Lung microvascular endothelial cell (primary cell): Measurements from ENCODE around the gene CYP21A2. TPM values are rescaled to one million over a fixed set of nuclear protein-coding genes. Genes with fewer than 3 reads are reported as not detected.
"Not testable (repeated sequence)": the region's sequence is repeated elsewhere in the genome, so short reads cannot be mapped to it uniquely, and the experiment has no call there.

Experiments
- DNase-seq, 2 donors: peaks; one replicate each; pipeline versions ENCODE4 v3.0.0 to v3.0.0-alpha.2; 2010; ENCODE audit warnings: low read depth in 2 of 2
- total RNA-seq: library from RNA; depleted of rRNA; stranded (reverse); fragments of >200 nt; gene quantifications from 2 replicates; pipeline ENCODE4 v1.2.1, GENCODE V29; 2014

CYP21A2 gene
- total RNA-seq = not detected in 2 replicates

DNA sequence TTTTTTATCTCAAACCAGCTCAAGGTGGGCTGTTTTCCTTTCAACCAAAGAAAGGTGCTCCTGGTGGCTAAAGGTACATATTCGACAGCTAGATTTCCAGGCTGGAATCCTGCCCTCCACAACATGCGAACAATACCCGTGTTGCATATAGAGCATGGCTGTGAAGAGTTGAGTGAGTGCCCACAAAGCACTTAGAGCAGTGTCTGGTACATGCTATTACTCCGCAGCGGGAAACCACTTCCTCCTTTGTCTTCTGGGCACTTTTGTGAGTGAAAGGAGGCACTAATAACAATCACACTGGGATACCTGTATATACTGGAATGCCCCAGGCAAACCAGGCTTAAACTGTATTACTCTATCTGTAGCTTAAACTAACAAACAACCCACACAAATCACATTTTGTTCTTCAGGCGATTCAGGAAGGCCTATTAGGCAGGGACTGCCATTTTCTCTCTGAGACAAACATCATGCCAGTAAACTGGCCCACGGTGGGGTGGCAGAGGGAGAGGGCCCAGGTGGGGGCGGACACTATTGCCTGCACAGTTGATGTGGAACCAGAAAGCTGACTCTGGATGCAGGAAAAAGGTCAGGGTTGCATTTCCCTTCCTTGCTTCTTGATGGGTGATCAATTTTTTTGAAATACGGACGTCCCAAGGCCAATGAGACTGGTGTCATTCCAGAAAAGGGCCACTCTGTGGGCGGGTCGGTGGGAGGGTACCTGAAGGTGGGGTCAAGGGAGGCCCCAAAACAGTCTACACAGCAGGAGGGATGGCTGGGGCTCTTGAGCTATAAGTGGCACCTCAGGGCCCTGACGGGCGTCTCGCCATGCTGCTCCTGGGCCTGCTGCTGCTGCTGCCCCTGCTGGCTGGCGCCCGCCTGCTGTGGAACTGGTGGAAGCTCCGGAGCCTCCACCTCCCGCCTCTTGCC is at the start of gene CYP21A2:
Gene CYP21A2, plus strand, starts transcription at position 818 of the 927 bp plus-strand sequence. Its CDS starts 8 bp downstream, at position 826.
- not testable (repeated sequence) for DNase-seq

DNA sequence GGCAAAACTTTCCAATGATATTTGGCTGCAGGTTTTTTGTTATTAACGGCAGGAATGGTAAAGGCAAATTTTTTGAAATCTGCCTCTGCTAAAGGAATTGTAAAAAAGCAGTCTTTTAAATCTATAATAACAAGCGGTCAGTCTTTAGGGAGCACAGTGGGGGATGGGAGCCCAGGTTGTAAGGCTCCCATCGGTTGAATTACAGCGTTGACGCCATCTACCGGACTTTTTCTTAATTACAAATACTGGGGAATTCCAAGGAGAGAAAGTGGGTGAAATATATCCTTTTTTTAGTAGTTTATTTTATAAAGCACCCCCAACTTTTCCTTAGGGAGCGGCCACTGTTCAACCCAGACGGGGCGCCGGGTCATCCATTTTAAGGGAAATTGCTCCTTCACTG is 48.9 kb upstream of the CYP21A2 start:
- not testable (repeated sequence) for DNase-seq

DNA sequence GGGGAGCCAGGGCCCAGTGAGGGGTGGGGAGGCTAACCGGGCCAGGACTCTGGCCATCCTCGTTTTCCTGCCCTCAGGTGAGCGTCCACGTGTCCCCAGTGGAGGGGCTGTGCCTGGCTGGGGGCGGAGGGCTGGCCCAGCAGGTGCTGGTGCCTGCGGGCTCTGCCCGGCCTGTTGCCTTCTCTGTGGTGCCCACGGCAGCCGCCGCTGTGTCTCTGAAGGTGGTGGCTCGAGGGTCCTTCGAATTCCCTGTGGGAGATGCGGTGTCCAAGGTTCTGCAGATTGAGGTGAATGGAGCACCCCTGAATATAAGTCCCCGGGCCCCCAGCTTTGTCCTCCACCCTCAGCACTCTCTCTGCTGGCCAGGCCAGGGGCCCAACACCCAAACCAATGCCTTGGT is 43.8 kb upstream of the CYP21A2 start:
- DNase-seq = not testable (repeated sequence)

DNA sequence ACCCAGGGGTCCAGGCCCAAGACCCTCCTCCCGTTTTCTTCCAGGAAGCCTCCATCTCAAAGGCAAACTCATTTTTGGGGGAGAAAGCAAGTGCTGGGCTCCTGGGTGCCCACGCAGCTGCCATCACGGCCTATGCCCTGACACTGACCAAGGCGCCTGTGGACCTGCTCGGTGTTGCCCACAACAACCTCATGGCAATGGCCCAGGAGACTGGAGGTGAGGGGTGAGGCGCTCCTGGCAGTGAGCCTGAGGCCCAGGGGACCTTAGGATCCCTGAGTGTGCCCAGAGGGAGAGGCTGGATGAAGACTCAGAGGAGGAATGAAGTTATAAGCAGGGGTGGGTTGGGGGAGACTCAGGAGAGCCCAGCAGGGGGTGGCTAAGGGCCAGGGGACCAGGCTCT is 41.8 kb upstream of the CYP21A2 start:
- DNase-seq = not testable (repeated sequence)

DNA sequence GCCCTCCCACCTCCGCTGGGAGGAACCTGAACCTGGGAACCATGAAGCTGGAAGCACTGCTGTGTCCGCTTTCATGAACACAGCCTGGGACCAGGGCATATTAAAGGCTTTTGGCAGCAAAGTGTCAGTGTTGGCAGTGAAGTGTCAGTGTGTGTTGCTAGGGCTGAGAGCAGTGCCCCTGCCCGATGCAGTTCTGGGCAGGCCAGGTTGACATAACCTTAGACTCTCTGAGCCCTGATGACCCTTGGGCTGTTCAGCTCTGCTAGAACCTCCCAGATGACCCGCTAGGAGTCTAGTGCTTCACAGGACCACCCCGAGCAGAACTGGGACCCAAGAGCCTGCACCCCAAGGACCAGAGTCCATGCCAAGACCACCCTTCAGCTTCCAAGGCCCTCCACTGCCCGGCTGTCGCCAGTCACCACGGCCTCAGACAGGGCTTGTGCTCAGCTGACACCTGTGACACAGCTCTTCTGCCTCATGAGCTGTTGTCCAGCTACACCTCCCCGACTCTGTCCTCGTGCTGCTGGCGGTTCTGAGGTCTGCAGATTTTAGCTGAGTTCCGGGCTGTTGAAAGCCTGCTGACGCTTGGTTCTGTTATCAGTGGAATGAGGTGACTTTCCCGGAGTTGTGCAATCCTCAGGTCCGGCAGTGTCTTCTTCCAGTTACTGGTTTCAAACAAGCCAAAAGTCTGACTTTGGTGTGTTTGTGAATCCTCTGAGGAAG is 35.5 kb upstream of the CYP21A2 start:
- DNase-seq = not testable (repeated sequence)

DNA sequence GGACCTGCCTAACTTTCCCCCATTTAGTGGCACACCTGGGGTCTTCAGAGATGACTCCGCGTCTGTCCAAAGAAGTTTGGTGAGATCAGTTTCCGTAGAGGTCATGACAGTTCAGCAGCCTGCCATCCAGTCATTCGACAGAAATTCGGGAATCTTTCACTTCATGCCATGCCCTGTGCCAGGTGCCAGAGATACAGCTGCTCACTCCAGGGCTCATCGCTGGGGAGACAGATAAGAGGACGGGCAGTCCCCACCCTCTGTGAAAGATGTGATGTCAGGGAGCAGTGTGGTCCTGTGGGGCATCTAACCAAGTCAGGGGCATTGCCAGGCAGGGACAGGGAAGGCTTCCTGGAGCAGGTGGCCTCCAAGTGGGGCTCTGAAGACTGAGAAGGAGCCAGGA is 34.9 kb upstream of the CYP21A2 start:
- not testable (repeated sequence) for DNase-seq

DNA sequence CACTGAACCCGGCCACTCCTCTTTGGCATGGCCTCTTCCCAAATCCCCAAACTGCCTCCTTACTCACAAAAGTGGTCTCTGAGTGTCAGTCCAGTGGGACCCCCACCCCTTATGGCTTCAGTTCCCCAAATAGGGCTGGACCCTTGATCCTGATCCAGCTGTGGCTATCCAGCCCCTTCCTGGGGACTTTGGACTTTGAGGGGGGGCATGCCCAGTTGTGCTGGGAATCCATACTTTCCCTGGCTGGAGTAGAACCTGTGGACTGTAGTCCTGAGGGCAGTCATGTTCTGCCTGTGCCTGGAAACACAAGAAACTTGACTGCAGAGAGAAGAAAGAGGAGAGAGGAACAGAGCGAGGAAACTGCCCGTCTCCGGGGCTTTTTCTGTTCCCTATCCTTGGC is 33.8 kb upstream of the CYP21A2 start:
- not testable (repeated sequence) for DNase-seq

DNA sequence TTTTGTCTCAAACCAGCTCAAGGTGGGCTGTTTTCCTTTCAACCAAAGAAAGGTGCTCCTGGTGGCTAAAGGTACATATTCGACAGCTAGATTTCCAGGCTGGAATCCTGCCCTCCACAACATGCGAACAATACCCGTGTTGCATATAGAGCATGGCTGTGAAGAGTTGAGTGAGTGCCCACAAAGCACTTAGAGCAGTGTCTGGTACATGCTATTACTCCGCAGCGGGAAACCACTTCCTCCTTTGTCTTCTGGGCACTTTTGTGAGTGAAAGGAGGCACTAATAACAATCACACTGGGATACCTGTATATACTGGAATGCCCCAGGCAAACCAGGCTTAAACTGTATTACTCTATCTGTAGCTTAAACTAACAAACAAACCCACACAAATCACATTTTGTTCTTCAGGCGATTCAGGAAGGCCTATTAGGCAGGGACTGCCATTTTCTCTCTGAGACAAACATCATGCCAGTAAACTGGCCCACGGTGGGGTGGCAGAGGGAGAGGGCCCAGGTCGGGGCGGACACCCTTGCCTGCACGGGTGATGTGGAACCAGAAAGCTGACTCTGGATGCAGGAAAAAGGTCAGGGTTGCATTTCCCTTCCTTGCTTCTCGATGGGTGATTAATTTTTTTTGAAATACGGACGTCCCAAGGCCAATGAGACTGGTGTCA is 33.2 kb upstream of the CYP21A2 start:
- not testable (repeated sequence) for DNase-seq

DNA sequence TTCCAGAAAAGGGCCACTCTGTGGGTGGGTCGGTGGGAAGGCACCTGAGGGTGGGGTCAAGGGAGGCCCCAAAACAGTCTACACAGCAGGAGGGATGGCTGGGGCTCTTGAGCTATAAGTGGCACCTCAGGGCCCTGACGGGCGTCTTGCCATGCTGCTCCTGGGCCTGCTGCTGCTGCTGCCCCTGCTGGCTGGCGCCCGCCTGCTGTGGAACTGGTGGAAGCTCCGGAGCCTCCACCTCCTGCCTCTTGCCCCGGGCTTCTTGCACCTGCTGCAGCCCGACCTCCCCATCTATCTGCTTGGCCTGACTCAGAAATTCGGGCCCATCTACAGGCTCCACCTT is 32.7 kb upstream of the CYP21A2 start:
- peak in 1 of 2 donors; percentile 0 for DNase-seq

DNA sequence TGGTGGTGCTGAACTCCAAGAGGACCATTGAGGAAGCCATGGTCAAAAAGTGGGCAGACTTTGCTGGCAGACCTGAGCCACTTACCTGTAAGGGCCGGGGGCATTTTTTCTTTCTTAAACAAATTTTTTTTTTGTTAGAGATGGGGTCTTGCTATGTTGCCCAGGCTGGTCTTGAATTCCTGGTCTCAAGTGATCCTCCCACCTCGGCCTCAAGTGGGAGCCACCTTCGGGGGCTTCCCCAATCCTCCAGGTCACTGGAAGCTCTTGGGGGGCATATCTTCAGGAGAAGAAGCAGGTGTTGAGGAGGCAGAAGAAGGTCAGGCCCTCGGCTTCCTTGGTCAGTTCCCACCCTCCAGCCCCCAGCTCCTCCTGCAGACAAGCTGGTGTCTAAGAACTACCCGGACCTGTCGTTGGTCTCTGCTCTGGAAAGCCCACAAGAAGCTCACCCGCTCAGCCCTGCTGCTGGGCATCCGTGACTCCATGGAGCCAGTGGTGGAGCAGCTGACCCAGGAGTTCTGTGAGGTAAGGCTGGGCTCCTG is 32.2 kb upstream of the CYP21A2 start:
- DNase-seq = peak in 1 of 2 donors; percentile 0

DNA sequence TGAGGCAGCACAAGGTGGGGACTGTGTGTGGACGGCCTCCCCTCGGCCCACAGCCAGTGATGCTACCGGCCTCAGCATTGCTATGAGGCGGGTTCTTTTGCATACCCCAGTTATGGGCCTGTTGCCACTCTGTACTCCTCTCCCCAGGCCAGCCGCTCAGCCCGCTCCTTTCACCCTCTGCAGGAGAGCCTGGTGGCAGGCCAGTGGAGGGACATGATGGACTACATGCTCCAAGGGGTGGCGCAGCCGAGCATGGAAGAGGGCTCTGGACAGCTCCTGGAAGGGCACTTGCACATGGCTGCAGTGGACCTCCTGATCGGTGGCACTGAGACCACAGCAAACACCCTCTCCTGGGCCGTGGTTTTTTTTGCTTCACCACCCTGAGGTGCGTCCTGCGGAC is 31.1 kb upstream of the CYP21A2 start:
- DNase-seq = not testable (repeated sequence)

DNA sequence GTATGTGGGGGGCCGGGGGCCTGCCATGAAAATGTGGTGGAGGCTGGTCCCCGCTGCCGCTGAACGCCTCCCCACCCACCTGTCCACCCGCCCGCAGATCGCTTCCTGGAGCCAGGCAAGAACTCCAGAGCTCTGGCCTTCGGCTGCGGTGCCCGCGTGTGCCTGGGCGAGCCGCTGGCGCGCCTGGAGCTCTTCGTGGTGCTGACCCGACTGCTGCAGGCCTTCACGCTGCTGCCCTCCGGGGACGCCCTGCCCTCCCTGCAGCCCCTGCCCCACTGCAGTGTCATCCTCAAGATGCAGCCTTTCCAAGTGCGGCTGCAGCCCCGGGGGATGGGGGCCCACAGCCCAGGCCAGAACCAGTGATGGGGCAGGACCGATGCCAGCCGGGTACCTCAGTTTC is 30.2 kb upstream of the CYP21A2 start:
- not testable (repeated sequence) for DNase-seq

DNA sequence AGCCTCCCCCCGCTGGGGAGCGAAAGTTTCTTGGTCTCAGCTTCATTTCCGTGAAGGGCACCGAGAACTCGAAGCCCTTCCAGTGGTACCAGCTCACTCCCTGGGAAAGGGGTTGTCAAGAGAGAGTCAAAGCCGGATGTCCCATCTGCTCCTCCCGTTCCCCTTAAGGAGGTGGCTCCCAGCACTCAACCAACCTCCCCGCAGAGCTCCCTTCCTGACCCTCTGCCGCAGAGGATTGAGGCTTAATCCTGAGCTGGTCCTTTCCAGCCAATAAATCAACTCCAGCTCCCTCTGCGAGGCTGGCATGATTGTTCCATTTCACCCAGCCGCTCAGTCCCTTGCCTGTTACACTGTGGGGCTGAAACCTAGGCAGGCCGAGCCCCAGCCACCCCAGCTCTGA is 29.6 kb upstream of the CYP21A2 start:
- peak in 1 of 2 donors; percentile 0 for DNase-seq

DNA sequence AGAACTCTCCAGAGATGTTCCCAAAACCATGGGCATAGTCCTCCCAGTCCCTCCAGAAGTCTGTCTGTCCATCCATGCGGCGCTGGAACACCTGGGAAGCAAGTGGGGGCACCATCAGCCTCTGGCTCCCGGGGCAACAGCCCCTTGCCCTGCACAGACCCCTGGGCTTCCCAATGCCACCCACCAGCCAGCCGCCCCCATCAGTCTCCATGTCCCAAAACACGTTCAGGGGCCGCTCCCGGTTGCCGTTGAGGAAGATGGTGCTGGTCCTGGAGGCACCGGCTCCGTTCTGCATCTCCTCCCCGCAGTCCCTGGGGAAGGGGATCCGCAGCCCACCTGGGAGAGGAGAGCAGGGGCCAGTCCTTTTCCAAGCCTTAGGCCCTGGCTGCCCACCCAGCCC is 28.7 kb upstream of the CYP21A2 start:
- not testable (repeated sequence) for DNase-seq

DNA sequence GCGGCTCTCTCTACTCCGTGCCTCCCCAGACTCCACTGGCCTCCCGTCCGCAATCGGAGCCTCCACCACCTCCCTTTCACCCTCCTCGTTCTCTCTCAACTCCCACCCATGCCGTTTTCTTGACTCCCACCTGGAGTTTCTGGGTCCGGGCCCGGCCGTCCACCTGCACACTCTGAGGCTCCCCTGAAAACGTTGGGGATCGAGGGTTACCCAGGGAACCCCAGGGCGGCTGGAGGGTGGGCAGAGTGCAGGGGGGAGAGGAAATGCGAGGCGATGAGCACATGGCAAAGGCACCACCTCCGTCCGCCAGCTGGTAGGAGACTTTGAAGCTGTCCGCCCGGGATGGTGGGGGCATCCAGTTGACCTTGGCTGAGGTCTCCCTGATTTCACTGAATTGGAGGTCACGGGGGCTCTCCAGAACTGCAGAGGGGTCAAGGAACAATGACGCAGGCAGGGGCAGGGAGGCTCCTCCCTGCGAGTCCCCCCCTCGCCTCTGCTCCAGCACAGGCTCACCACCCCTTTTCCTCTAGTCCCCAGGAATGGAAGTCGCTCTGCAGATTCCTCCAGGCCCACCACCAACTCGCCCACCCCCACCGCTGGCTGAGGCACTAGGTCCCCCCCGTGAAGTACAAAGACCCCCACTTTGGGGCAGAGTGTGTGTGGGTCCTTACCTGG is 27.2 kb upstream of the CYP21A2 start:
- DNase-seq = not testable (repeated sequence)

DNA sequence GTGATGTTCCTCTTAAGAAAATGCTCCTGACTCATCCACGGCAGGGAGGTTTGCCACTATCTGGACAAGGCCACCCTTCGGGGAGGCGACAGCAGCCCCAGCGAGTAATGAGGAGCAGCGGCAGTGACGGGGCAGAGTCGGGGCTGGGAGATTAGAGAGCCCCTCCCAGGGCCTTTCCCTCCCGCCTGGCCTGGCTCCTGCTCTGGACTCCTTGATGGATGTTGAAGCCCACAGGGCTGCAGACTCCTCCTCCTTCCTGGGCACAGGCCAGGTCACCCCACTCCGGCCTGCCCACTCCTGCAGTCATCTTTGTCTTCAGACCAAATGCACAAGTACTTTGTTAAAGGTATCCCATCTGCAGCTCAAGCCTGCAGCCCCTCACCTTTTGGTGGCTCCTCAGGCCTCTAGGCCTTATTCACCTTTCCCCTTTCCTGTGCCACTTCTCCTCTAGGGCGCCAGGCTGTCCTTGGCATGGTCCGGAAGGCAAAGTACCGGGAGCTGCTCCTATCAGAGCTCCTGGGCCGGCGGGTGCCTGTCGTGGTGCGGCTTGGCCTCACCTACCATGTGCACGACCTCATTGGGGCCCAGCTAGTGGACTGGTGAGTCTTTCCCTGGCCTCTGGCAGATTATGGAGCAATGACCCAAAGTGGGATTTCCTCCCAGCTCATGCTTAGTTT is 25.1 kb upstream of the CYP21A2 start:
- not testable (repeated sequence) for DNase-seq

DNA sequence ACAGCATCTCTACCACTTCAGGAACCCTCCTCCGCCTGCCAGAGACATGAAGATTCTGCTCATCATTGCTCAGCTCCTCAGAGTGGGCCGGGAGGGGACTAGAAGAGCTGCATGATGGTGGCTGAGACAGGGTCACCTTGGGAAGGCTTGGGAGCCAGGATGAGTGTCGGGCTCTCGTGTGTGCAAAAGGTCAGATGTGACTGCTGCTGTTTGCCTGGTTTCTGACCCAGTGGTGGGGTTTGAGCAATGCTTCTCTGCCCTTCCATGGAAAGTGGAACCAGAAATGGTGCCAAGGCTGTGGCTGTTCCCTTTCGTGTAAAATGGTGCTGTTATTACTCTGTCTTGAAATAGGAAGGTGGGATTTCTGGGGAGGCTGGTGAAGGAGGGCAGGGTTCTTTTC is 24.5 kb upstream of the CYP21A2 start:
- DNase-seq = not testable (repeated sequence)

DNA sequence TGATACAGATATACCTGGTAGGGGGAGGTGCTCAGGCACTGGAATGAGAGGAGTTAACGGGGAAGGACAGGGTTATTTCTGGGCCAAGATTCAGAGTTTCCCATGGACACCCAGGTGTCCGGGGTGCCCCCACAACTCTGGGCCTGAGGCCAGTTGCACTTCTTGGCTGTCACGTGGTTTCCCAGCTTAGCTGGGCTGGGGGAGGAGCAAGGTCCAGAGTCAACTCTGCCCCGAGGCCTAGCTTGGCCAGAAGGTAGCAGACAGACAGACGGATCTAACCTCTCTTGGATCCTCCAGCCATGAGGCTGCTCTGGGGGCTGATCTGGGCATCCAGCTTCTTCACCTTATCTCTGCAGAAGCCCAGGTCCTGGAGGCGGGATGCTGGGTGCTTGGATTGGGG is 23.7 kb upstream of the CYP21A2 start, which contains the start of gene C4B:
Gene C4B, plus strand, starts transcription at position 249 of the 400 bp plus-strand sequence. Its CDS starts 51 bp downstream, at position 300.
- DNase-seq = not testable (repeated sequence)

DNA sequence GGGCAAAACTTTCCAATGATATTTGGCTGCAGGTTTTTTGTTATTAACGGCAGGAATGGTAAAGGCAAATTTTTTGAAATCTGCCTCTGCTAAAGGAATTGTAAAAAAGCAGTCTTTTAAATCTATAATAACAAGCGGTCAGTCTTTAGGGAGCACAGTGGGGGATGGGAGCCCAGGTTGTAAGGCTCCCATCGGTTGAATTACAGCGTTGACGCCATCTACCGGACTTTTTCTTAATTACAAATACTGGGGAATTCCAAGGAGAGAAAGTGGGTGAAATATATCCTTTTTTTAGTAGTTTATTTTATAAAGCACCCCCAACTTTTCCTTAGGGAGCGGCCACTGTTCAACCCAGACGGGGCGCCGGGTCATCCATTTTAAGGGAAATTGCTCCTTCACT is 16.1 kb upstream of the CYP21A2 start:
- not testable (repeated sequence) for DNase-seq

DNA sequence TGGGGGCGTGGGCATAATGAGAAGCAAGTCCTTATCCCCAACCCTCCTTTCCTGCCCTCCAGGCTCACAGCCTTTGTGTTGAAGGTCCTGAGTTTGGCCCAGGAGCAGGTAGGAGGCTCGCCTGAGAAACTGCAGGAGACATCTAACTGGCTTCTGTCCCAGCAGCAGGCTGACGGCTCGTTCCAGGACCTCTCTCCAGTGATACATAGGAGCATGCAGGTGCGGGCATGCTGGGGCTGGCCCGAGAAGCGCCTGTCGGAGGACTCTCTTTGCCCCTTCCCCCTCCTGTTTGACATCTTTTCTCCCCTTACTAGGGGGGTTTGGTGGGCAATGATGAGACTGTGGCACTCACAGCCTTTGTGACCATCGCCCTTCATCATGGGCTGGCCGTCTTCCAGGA is 9.6 kb upstream of the CYP21A2 start:
- not testable (repeated sequence) for DNase-seq
